Panc1 (cell line): ENCODE measurements around the gene MED8. TPM values are rescaled to one million over a fixed set of nuclear protein-coding genes. Genes with fewer than 3 reads are reported as not detected.
"Not testable (repeated sequence)": the region's sequence is repeated elsewhere in the genome, so short reads cannot be mapped to it uniquely, and the experiment has no call there.

Experiments used
- ATAC-seq: fragments of 200-7000 bp; cut with Tn5 transposase; 2 replicates; pipeline ENCODE4 v1.9.1; 2020; ENCODE audit warnings: mild to moderate bottlenecking, moderate library complexity
- BruUV-seq: library from RNA; stranded (reverse); fragments of 400-500 nt; replicated peaks from 2 replicates; lab custom pipeline; 2021; lab: Mats Ljungman, UMichigan
- CTCF ChIA-PET: fragments of 300-600 bp; sonication (Branson Sonifier 250); formaldehyde crosslinking; loops from one replicate; lab custom pipeline; 2022; ENCODE audit warnings: antibody characterized with exemption; lab: Charles Lee
- POLR2A ChIA-PET: fragments of 300-600 bp; sonication (Branson Sonifier 250); formaldehyde crosslinking; loops from one replicate; lab custom pipeline; 2022; ENCODE audit warnings: antibody characterized with exemption; lab: Charles Lee
- DNase-seq: peaks from one replicate; pipeline ENCODE4 v3.0.0-alpha.2; 2010; ENCODE audit warnings: low read depth, low spot score
- H3K27ac ChIP-seq: 2 replicates; pipeline ENCODE4 v1.5.1; 2011; ENCODE audit warnings: mild to moderate bottlenecking, low read length, inconsistent platforms
- H3K27me3 ChIP-seq: fragments of 200-500 bp; sonication (Bioruptor generic); 2 replicates; pipeline ENCODE4 v1.6.0; 2014; ENCODE audit warnings: low read length, inconsistent platforms; ENCODE audit not compliant: control insufficient read depth, insufficient read depth
- H3K36me3 ChIP-seq: fragments of 200-500 bp; sonication (Bioruptor generic); 2 replicates; pipeline ENCODE4 v1.5.1; 2014; ENCODE audit warnings: inconsistent platforms, mild to moderate bottlenecking, low read length, moderate library complexity; ENCODE audit not compliant: control insufficient read depth, insufficient read depth
- H3K4me1 ChIP-seq: 2 replicates; pipeline ENCODE4 v1.5.1; 2011; ENCODE audit warnings: inconsistent platforms, mild to moderate bottlenecking, low read length, moderate library complexity; ENCODE audit not compliant: control insufficient read depth, insufficient read depth
- H3K4me3 ChIP-seq, 2 experiments: 2 replicates each; pipeline ENCODE4 v1.5.1; 2011 to 2012; ENCODE audit warnings: low read depth in 2 of 2, low read length in 2 of 2, mild to moderate bottlenecking in 2 of 2, inconsistent platforms in 1 of 2, moderate library complexity in 1 of 2
- H3K9me3 ChIP-seq: fragments of 200-500 bp; sonication (Bioruptor generic); 2 replicates; pipeline ENCODE4 v1.5.1; 2014; ENCODE audit warnings: low read depth, mild to moderate bottlenecking, inconsistent platforms, low read length, moderate library complexity; ENCODE audit not compliant: control insufficient read depth, insufficient read depth
- POLR2AphosphoS5 ChIP-seq: IDR thresholded peaks from 2 replicates; pipeline ENCODE4 v1.6.1; 2012; ENCODE audit warnings: mild to moderate bottlenecking, low read depth, low read length, moderate library complexity
- SIN3A ChIP-seq: IDR thresholded peaks from 2 replicates; pipeline ENCODE4 v1.6.1; 2012; ENCODE audit warnings: low read depth, mild to moderate bottlenecking, low read length, moderate library complexity, borderline replicate concordance; ENCODE audit not compliant: insufficient read depth
- TCF7L2 ChIP-seq: IDR thresholded peaks from 2 replicates; pipeline ENCODE4 v1.6.1; 2011; ENCODE audit warnings: mild to moderate bottlenecking, low read depth, low read length, inconsistent platforms
- in situ Hi-C: cut with HindIII; loops from 2 replicates; pipeline ENCODE4 v1.10.0; 2016; ENCODE audit warnings: low sequenced_read_pairs, low pct_unique_long_range_greater_than_20kb
- intact Hi-C: fragments of 100-400 bp; cut with micrococcal nuclease; formaldehyde crosslinking; loops from one replicate; pipeline ENCODE4 v1.10.0; 2022; ENCODE audit not compliant: unreplicated experiment
- total RNA-seq: library from RNA; stranded (reverse); gene quantifications from one replicate; pipeline ENCODE4 v1.2.1, GENCODE V29; 2021; ENCODE audit not compliant: unreplicated experiment
- TF ChIP-seq, protein P1 (sequence below): fragments of 450-650 bp; IDR thresholded peaks from 2 replicates; pipeline ENCODE4 v1.5.1; 2017; ENCODE audit warnings: mild to moderate bottlenecking
- TF ChIP-seq, protein P2 (sequence below), 2 experiments: IDR thresholded peaks; 2 replicates each; pipeline ENCODE4 v1.6.1; 2011 to 2012; ENCODE audit warnings: low read depth in 2 of 2, control low read depth in 1 of 2, low read length in 1 of 2, mild to moderate bottlenecking in 1 of 2, moderate library complexity in 1 of 2; ENCODE audit not compliant: insufficient read depth in 1 of 2

Gene MED8
- total RNA-seq, 1 experiment from 2014 or later = 50.8 TPM

DNA sequence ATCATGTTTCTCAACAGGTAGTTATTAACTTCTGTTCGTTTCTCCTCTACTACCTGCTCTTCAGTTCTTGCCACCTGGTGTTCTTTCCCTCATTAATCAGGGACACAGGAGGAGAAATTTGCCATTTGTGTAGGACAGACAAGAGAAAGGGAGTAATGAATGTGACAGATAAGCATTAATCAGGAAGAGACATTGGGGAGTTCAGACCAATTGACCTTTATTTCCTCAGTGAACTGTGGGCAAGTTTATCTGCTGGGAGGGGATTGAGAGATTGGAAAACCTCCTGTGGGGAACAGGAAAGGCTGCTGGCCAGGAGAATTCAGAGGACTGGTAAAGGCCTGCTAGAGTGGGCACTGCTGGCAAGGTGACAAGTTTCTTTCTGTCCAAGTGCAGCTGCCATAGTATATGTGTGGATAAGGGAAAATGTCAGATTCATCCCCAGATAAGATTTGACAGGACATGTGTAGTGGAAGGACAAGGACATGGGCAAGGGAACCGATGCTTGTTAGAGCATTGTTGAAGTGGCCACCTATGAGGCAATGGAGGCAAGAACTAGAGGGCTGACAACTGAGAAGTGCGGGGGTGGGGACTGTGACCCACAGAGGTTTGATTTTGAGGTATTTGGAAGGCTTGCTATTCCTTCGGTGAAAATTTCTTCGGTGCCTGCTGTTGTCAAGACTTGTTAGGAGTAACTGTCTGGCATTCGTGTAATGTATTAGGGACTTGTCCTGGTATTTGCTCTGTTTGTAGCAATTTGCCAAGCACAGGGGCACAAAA lies 12.7 kb upstream of the MED8 start:
- H3K36me3 ChIP-seq = no peaks in the 10 kb centered on the region
- CTCF ChIA-PET = no interaction called here
- in situ Hi-C loops = no loop called here

DNA sequence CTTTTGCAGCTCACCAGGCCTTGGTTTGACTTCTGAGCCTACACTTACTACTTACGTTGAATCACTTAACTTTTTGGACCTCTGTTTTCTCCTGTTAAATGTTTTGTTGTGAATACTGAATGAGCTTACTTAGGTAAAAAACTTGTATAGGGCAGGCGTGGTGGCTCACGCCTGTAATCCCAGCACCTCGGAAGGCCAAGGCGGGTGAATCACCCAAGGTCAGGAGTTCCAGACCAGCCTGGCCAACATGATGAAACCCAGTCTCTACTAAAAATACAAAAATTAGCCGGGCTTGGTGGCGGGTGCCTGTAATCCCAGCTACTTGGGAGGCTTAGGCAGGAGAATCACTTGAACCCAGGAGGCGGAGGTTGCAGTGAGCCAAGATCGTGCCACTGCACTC lies 10.8 kb upstream of the MED8 start:
- BruUV-seq, H3K4me3 ChIP-seq, ATAC-seq, DNase-seq, CTCF ChIA-PET, H3K4me1 ChIP-seq, H3K9me3 ChIP-seq, H3K27ac ChIP-seq, intact Hi-C loops, POLR2A ChIA-PET, in situ Hi-C loops, H3K27me3 ChIP-seq, H3K36me3 ChIP-seq: not testable (repeated sequence)

More for the DNA sequence above, 12.7 kb upstream of the MED8 start:
- intact Hi-C loops = no loop called here
- DNase-seq (no peak), ATAC-seq (no peak)
- H3K4me1 ChIP-seq = no peaks in the 10 kb centered on the region
- TF ChIP-seq POLR2AphosphoS5 (no peak), TCF7L2 (no peak), SIN3A (no peak)
- TF ChIP-seq, protein P1, sequence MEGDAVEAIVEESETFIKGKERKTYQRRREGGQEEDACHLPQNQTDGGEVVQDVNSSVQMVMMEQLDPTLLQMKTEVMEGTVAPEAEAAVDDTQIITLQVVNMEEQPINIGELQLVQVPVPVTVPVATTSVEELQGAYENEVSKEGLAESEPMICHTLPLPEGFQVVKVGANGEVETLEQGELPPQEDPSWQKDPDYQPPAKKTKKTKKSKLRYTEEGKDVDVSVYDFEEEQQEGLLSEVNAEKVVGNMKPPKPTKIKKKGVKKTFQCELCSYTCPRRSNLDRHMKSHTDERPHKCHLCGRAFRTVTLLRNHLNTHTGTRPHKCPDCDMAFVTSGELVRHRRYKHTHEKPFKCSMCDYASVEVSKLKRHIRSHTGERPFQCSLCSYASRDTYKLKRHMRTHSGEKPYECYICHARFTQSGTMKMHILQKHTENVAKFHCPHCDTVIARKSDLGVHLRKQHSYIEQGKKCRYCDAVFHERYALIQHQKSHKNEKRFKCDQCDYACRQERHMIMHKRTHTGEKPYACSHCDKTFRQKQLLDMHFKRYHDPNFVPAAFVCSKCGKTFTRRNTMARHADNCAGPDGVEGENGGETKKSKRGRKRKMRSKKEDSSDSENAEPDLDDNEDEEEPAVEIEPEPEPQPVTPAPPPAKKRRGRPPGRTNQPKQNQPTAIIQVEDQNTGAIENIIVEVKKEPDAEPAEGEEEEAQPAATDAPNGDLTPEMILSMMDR = no peak
- TF ChIP-seq, protein P2, sequence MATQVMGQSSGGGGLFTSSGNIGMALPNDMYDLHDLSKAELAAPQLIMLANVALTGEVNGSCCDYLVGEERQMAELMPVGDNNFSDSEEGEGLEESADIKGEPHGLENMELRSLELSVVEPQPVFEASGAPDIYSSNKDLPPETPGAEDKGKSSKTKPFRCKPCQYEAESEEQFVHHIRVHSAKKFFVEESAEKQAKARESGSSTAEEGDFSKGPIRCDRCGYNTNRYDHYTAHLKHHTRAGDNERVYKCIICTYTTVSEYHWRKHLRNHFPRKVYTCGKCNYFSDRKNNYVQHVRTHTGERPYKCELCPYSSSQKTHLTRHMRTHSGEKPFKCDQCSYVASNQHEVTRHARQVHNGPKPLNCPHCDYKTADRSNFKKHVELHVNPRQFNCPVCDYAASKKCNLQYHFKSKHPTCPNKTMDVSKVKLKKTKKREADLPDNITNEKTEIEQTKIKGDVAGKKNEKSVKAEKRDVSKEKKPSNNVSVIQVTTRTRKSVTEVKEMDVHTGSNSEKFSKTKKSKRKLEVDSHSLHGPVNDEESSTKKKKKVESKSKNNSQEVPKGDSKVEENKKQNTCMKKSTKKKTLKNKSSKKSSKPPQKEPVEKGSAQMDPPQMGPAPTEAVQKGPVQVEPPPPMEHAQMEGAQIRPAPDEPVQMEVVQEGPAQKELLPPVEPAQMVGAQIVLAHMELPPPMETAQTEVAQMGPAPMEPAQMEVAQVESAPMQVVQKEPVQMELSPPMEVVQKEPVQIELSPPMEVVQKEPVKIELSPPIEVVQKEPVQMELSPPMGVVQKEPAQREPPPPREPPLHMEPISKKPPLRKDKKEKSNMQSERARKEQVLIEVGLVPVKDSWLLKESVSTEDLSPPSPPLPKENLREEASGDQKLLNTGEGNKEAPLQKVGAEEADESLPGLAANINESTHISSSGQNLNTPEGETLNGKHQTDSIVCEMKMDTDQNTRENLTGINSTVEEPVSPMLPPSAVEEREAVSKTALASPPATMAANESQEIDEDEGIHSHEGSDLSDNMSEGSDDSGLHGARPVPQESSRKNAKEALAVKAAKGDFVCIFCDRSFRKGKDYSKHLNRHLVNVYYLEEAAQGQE (IDR thresholded peaks at IDR 0.05; ENCODE audit: insufficient read depth in 1 of 2, low read depth in 2 of 2, low read length in 1 of 2) = no peak
- H3K9me3 ChIP-seq = no peaks in the 10 kb centered on the region
- no peaks in the 10 kb centered on the region for H3K27me3 ChIP-seq
- H3K27ac ChIP-seq = no peak overlapping the region
- BruUV-seq = no TSS peak
- POLR2A ChIA-PET = no interaction called here
- H3K4me3 ChIP-seq = no peak overlapping the region

DNA sequence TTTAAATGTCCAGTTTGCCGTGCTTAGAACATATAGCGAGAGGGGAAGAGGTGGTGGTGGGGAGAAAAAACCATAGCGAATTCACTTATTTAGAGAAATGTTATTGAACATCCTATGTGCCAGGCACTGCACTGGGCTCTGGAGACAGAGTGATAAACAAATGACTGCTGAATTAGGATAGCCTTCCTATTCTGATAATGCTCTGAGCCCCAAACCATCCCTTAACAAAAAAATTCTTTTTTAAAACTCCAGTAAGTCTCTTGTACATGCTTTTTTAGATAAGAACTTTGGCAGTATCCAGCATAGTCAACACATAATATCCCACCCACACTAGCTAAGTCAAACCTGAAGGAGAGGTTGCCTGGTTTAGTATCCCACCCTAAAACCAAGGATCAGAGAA lies 8.6 kb upstream of the MED8 start:
- Histone ChIP-seq H3K27me3 (no peaks in the 10 kb centered on the region), H3K27ac (no peak overlapping the region), H3K9me3 (no peaks in the 10 kb centered on the region), H3K4me1 (no peaks in the 10 kb centered on the region), H3K36me3 (no peaks in the 10 kb centered on the region), H3K4me3 (no peak overlapping the region)
- TF ChIP-seq TCF7L2 (no peak), SIN3A (no peak), POLR2AphosphoS5 (no peak)
- TF ChIP-seq, protein P1 = no peak
- TF ChIP-seq, protein P2 (IDR thresholded peaks at IDR 0.05; ENCODE audit: insufficient read depth in 1 of 2, low read depth in 2 of 2, low read length in 1 of 2) = no peak
- in situ Hi-C loops = no loop called here
- ChIA-PET POLR2A (no interaction called here), CTCF (no interaction called here)
- intact Hi-C loops = no loop called here
- DNase-seq (no peak), ATAC-seq (no peak)
- no TSS peak for BruUV-seq
